Psoas muscle (tissue), 8 donors: Measurements from ENCODE around the gene PLA2G2A. TPM values are rescaled to one million over a fixed set of nuclear protein-coding genes. Genes with fewer than 3 reads are reported as not detected.

Experiments
- ATAC-seq, 4 donors: fragments of 200-7000 bp; cut with Tn5 transposase; one replicate each; pipeline ENCODE4 v1.9.1; 2020; ENCODE audit warnings: moderate library complexity in 3 of 4, mild to moderate bottlenecking in 2 of 4
- DNase-seq, 2 donors: peaks; one replicate each; pipeline ENCODE4 v3.0.0-alpha.2; 2020
- H3K27ac ChIP-seq: fragments of 200-600 bp; one replicate; pipeline ENCODE4 v1.8.0; 2022
- H3K27me3 ChIP-seq, 3 donors: fragments of 200-600 bp in 1 of 3; one replicate each; pipeline versions ENCODE4 v1.6.1 to v1.8.0; 2013 to 2022; ENCODE audit warnings: low read length in 2 of 3, mild to moderate bottlenecking in 2 of 3, moderate library complexity in 1 of 3; ENCODE audit not compliant: insufficient read depth in 3 of 3
- H3K36me3 ChIP-seq, 2 donors: fragments of 200-600 bp in 1 of 2; one replicate each; pipeline versions ENCODE4 v1.6.1 to v1.8.0; 2013 to 2022; ENCODE audit warnings: low read depth in 1 of 2, mild to moderate bottlenecking in 1 of 2, moderate library complexity in 1 of 2; ENCODE audit not compliant: insufficient read depth in 1 of 2
- H3K4me1 ChIP-seq: fragments of 200-600 bp; one replicate; pipeline ENCODE4 v1.8.0; 2022
- H3K4me3 ChIP-seq: fragments of 200-600 bp; one replicate; pipeline ENCODE4 v1.8.0; 2022; ENCODE audit warnings: mild to moderate bottlenecking
- H3K9me3 ChIP-seq: fragments of 200-600 bp; one replicate; pipeline ENCODE4 v1.8.0; 2022
- WGBS, 3 donors: extraction: QIAGEN DNeasy Blood & Tissue Kit; methylation state at CpG; one replicate each; pipeline versions ENCODE4 v1.1.6 to v1.1.7; 2013; 5-methylcytosine and 5-hydroxymethylcytosine counted together
- intact Hi-C, 2 donors: fragments of 100-400 bp; cut with DNase I; formaldehyde crosslinking; loops; one replicate each; pipeline versions ENCODE4 v1.11.0 to v1.14.2; 2022
- polyA plus RNA-seq, 3 donors: library from polyadenylated mRNA; stranded (reverse); fragments of 200-250 nt; gene quantifications; one replicate each; pipeline ENCODE4 v1.2.3, GENCODE V29; 2013
- total RNA-seq, 4 donors: library from RNA; stranded (reverse); fragmentation: NEBNext Ultra II Directional in 2 of 4; extraction: Animal tissue kit (Norgen Biotek cat#: 25700) in 2 of 4; gene quantifications; one replicate each; pipeline versions ENCODE4 v1.2.1 to v1.2.4, GENCODE V29; 2021 to 2023
- TF ChIP-seq, protein P1 (sequence below): fragments of 200-600 bp; IDR thresholded peaks from one replicate; pipeline ENCODE4 v1.8.0; 2022; ENCODE audit warnings: antibody characterized with exemption
- donor health status: healthy with polysubstance abuse.
- donor health status: DM: no; HTN: no; CAD: no; lungs with moderate emphysema.
- donor health status: Bipolar disorder and iron deficiency.
- donor health status: healthy.
- donor health status: DM: yes; HTN: yes; CAD: no.
- donor health status: DM: no; HTN: no; CAD: no.
- donor health status: DM: no; HTN: no; CAD: no.
- donor health status: DM: yes; HTN: yes; CAD: no.

The PLA2G2A gene
- total and polyA plus RNA-seq, 7 donors = 9.6 to 152 (median 77.2) TPM

DNA sequence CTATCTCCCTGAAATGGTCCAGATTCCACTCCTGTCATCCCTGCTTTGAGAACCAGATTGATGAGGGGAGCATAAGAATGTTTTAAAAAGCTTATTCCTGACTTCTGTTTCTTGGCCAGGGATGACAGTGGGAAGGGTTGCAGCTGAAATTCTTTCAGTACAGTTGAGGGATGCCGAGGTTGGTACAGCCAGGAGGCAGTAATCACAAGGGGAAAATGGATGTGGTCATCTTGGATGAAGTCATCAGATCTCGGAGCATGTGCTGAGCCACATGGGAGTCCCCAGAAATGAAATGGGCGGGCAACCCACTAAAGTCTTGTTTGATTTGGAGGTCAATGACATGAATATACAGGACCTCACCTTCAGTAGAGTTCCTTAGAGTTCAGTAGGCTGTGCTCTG, 37.3 kb downstream of the PLA2G2A start:
- Histone ChIP-seq H3K27ac (no peak overlapping the region), H3K4me3 (no peak overlapping the region), H3K36me3 (no peaks in the 10 kb centered on the region), H3K4me1 (no peaks in the 10 kb centered on the region), H3K27me3 (peaks cover 0 to 3% (median 3%) of the 10 kb centered on the region in 3 donors), H3K9me3 (no peaks in the 10 kb centered on the region)
- no peak for DNase-seq
- TF ChIP-seq, protein P1, sequence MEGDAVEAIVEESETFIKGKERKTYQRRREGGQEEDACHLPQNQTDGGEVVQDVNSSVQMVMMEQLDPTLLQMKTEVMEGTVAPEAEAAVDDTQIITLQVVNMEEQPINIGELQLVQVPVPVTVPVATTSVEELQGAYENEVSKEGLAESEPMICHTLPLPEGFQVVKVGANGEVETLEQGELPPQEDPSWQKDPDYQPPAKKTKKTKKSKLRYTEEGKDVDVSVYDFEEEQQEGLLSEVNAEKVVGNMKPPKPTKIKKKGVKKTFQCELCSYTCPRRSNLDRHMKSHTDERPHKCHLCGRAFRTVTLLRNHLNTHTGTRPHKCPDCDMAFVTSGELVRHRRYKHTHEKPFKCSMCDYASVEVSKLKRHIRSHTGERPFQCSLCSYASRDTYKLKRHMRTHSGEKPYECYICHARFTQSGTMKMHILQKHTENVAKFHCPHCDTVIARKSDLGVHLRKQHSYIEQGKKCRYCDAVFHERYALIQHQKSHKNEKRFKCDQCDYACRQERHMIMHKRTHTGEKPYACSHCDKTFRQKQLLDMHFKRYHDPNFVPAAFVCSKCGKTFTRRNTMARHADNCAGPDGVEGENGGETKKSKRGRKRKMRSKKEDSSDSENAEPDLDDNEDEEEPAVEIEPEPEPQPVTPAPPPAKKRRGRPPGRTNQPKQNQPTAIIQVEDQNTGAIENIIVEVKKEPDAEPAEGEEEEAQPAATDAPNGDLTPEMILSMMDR = no peak
- ATAC-seq = no peak
- intact Hi-C loops = no loop called here
- WGBS, 3 donors = 47 to 63% (median 59%) methylated on average over 3 of the region's 3 CpGs

- Histone ChIP-seq H3K9me3 (no peaks in the 10 kb centered on the region), H3K27me3 (peaks cover 0 to 3% (median 0%) of the 10 kb centered on the region in 3 donors), H3K36me3 (no peaks in the 10 kb centered on the region), H3K27ac (no peak overlapping the region), H3K4me1 (no peaks in the 10 kb centered on the region), H3K4me3 (no peak overlapping the region)
- ATAC-seq (no peak), DNase-seq (no peak)
- TF ChIP-seq, protein P1 = no peak
- intact Hi-C loops = no loop called here
- 90 to 92% (median 90%) methylated on average over 3 of the region's 3 CpGs for WGBS, 3 donors
These were observed 38.2 kb downstream of the PLA2G2A start for GRCh38 chr1:19941206-19941568.

GRCh38 chr1:19940486-19941205, 38.8 kb downstream of the PLA2G2A start:
- DNase-seq (no peak), ATAC-seq (no peak)
- intact Hi-C loops = no loop called here
- Histone ChIP-seq H3K36me3 (no peaks in the 10 kb centered on the region), H3K4me1 (no peaks in the 10 kb centered on the region), H3K4me3 (no peak overlapping the region), H3K27me3 (no peaks in the 10 kb centered on the region), H3K27ac (no peak overlapping the region), H3K9me3 (no peaks in the 10 kb centered on the region)
- 69 to 72% (median 69%) methylated on average over 7 of the region's 7 CpGs for WGBS, 3 donors
- TF ChIP-seq, protein P1 = no peak

GRCh38 chr1:19938472-19938871, 40.9 kb downstream of the PLA2G2A start:
- Histone ChIP-seq H3K4me3 (no peak overlapping the region), H3K9me3 (no peaks in the 10 kb centered on the region), H3K27me3 (no peaks in the 10 kb centered on the region), H3K4me1 (no peaks in the 10 kb centered on the region), H3K36me3 (no peaks in the 10 kb centered on the region), H3K27ac (no peak overlapping the region)
- TF ChIP-seq, protein P1 = no peak
- 79 to 94% (median 91%) methylated on average over 1 of the region's 1 CpG for WGBS, 3 donors
- DNase-seq (no peak), ATAC-seq (no peak)
- intact Hi-C loops = no loop called here
